K562 (cell line): Measurements from ENCODE around the gene RBKS. TPM values are rescaled to one million over a fixed set of nuclear protein-coding genes. Genes with fewer than 3 reads are reported as not detected.

ENCODE experiments used
- CBX2 ChIP-seq: fragments of 200-600 bp; sonication (generic); IDR thresholded peaks from one replicate; pipeline ENCODE4 v1.6.1; 2012; ENCODE audit warnings: mild to moderate bottlenecking, low read length, inconsistent platforms; ENCODE audit not compliant: insufficient read depth, poor library complexity, severe bottlenecking
- CEBPG ChIP-seq, 3 experiments: fragments of 200-800 bp in 1 of 3; sonication (Bioruptor generic) in 1 of 3; sonication (generic) in 1 of 3; formaldehyde crosslinking in 1 of 3; IDR thresholded peaks in 2 of 3; conservative IDR thresholded peaks in 1 of 3; 2 replicates each; pipeline versions ENCODE4 v1.6.1 to v1.8.0; 2016 to 2022; ENCODE audit warnings: missing compliant biosample characterization in 2 of 3, missing genetic modification characterization in 2 of 3, mild to moderate bottlenecking in 1 of 3, missing genetic modification reagents in 1 of 3
- GATAD2A ChIP-seq: fragments of 450-650 bp; IDR thresholded peaks from 2 replicates; pipeline ENCODE4 v1.6.1; 2017
- KDM1A ChIP-seq, 2 experiments: fragments of 450-650 bp; IDR thresholded peaks; 2 replicates each; pipeline ENCODE4 v1.6.1; 2016; ENCODE audit warnings: mild to moderate bottlenecking in 2 of 2
- POLR2AphosphoS5 ChIP-seq: IDR thresholded peaks from 2 replicates; pipeline ENCODE4 v1.6.1; 2011; ENCODE audit warnings: mild to moderate bottlenecking, low read depth, low read length, moderate library complexity; ENCODE audit not compliant: control insufficient read depth, insufficient read depth
- PRMT5 ChIP-seq: sonication (generic); formaldehyde crosslinking; IDR thresholded peaks from 2 replicates; pipeline ENCODE4 v1.5.0; 2020; ENCODE audit warnings: missing genetic modification reagents
- SIX5 ChIP-seq, 2 experiments: IDR thresholded peaks; 2 replicates each; pipeline ENCODE4 v1.6.1; 2011; ENCODE audit warnings: low read length in 2 of 2, borderline replicate concordance in 1 of 2, low read depth in 1 of 2, mild to moderate bottlenecking in 1 of 2, moderate library complexity in 1 of 2; ENCODE audit not compliant: insufficient read depth in 1 of 2
- SREBF1 ChIP-seq: fragments of 150-350 bp; IDR thresholded peaks from 2 replicates; pipeline ENCODE4 v1.6.1; 2014; ENCODE audit warnings: antibody characterized with exemption, low read depth, low read length, borderline replicate concordance
- ZNF184 ChIP-seq: sonication (generic); formaldehyde crosslinking; IDR thresholded peaks from 2 replicates; pipeline ENCODE4 v1.5.0; 2020; ENCODE audit warnings: missing genetic modification reagents
- ZNF512 ChIP-seq: IDR thresholded peaks from 2 replicates; pipeline ENCODE4 v1.6.1; 2016; ENCODE audit warnings: missing genetic modification characterization, missing compliant biosample characterization
- ZNF75A ChIP-seq: fragments of 450-650 bp; formaldehyde crosslinking; IDR thresholded peaks from 2 replicates; pipeline ENCODE4 v1.4.0; 2020; ENCODE audit warnings: mild to moderate bottlenecking
- polyA plus RNA-seq, 8 experiments: library from polyadenylated mRNA; depleted of rRNA in 4 of 8; stranded (reverse) in 5 of 8; unstranded in 3 of 8; fragments of >200 nt; fragmentation: Nextera tagmentation in 2 of 8; fragmentation: Illumina TruSeq in 1 of 8; extraction: Ambion mirVana in 2 of 8; extraction: Trizol in 1 of 8; gene quantifications; 2 replicates each; pipeline versions ENCODE4 v1.2.1 to v1.2.3, GENCODE V29; 2011 to 2014; ENCODE audit warnings: inconsistent platforms in 1 of 8, missing spikeins in 1 of 8
- total RNA-seq, 7 experiments: library from RNA; depleted of rRNA in 6 of 7; stranded (reverse); fragments of >200 nt in 6 of 7; fragmentation: Illumina TruSeq in 2 of 7; extraction: Trizol in 2 of 7; gene quantifications; 2 replicates each; pipeline versions ENCODE4 v1.2.1 to v1.2.3, GENCODE V29; 2011 to 2021; ENCODE audit warnings: low replicate concordance in 1 of 7
- TF ChIP-seq, protein P1 (sequence below), 2 experiments: fragments of 450-650 bp; formaldehyde crosslinking in 1 of 2; IDR thresholded peaks; 2 replicates each; pipeline versions ENCODE4 v1.4.0 to v1.6.1; 2014 to 2020; ENCODE audit warnings: mild to moderate bottlenecking in 2 of 2, borderline replicate concordance in 1 of 2, low read depth in 1 of 2
- TF ChIP-seq, protein P2 (sequence below): fragments of 450-650 bp; IDR thresholded peaks from 2 replicates; pipeline ENCODE4 v1.6.1; 2016; ENCODE audit warnings: mild to moderate bottlenecking

Gene RBKS
- total and polyA plus RNA-seq, 9 of the 15 experiments (the other 6 are each of a cell fraction or from before 2014, with no cell fraction given) = 0.06 to 0.39 (median 0.19) TPM

DNA sequence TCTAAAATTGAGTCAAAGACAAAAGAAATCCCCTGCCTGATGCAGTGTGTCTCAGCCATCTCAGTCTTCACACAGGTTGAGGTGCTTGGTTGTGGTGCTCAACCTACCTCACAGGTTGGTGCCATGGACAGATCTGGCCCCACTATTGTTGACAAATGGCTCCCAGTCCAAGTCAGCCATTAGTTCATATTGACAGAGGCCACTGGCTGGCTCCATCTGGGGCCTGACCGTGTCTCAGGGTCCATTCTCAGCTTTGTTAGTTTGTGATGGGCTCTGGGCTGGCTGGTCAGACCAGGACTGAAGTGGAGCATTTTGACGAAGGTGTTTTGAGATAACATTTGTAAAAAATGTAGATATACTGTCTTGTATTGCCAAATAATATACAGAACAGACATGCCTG lies 81.8 kb downstream of the RBKS start (continued):
- TF ChIP-seq, protein P1, sequence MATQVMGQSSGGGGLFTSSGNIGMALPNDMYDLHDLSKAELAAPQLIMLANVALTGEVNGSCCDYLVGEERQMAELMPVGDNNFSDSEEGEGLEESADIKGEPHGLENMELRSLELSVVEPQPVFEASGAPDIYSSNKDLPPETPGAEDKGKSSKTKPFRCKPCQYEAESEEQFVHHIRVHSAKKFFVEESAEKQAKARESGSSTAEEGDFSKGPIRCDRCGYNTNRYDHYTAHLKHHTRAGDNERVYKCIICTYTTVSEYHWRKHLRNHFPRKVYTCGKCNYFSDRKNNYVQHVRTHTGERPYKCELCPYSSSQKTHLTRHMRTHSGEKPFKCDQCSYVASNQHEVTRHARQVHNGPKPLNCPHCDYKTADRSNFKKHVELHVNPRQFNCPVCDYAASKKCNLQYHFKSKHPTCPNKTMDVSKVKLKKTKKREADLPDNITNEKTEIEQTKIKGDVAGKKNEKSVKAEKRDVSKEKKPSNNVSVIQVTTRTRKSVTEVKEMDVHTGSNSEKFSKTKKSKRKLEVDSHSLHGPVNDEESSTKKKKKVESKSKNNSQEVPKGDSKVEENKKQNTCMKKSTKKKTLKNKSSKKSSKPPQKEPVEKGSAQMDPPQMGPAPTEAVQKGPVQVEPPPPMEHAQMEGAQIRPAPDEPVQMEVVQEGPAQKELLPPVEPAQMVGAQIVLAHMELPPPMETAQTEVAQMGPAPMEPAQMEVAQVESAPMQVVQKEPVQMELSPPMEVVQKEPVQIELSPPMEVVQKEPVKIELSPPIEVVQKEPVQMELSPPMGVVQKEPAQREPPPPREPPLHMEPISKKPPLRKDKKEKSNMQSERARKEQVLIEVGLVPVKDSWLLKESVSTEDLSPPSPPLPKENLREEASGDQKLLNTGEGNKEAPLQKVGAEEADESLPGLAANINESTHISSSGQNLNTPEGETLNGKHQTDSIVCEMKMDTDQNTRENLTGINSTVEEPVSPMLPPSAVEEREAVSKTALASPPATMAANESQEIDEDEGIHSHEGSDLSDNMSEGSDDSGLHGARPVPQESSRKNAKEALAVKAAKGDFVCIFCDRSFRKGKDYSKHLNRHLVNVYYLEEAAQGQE (IDR thresholded peaks at IDR 0.05; ENCODE audit: borderline replicate concordance) = no peak
- TF ChIP-seq, protein P1 (CRISPR knock-in tag; IDR thresholded peaks at IDR 0.05; ENCODE audit: low read depth) = no peak
- TF ChIP-seq GATAD2A (no peak), PRMT5 (CRISPR knock-in tag) (no peak), SIX5 (IDR thresholded peaks at IDR 0.05; ENCODE audit: borderline replicate concordance in 1 of 2, insufficient read depth in 1 of 2, low read depth in 1 of 2, low read length in 2 of 2) (no peak), SREBF1 (no peak), POLR2AphosphoS5 (no peak), ZNF184 (CRISPR knock-in tag) (no peak), CEBPG (CRISPR knock-in tag; IDR thresholded peaks at IDR 0.05) (no peak), CEBPG (tag; conservative IDR thresholded peaks at IDR 0.05 in 1 of 2, IDR thresholded peaks at IDR 0.05 in 1 of 2) (no peak), ZNF512 (no peak), CBX2 (no peak), KDM1A (IDR thresholded peaks at IDR 0.05) (no peak), ZNF75A (CRISPR knock-in tag) (no peak)
- TF ChIP-seq, protein P2, sequence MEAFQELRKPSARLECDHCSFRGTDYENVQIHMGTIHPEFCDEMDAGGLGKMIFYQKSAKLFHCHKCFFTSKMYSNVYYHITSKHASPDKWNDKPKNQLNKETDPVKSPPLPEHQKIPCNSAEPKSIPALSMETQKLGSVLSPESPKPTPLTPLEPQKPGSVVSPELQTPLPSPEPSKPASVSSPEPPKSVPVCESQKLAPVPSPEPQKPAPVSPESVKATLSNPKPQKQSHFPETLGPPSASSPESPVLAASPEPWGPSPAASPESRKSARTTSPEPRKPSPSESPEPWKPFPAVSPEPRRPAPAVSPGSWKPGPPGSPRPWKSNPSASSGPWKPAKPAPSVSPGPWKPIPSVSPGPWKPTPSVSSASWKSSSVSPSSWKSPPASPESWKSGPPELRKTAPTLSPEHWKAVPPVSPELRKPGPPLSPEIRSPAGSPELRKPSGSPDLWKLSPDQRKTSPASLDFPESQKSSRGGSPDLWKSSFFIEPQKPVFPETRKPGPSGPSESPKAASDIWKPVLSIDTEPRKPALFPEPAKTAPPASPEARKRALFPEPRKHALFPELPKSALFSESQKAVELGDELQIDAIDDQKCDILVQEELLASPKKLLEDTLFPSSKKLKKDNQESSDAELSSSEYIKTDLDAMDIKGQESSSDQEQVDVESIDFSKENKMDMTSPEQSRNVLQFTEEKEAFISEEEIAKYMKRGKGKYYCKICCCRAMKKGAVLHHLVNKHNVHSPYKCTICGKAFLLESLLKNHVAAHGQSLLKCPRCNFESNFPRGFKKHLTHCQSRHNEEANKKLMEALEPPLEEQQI = no peak
